MM.1S (cell line): Measurements from ENCODE around the gene UBE2M.

ENCODE experiments used
- DNase-seq: peaks from one replicate; pipeline ENCODE4 v3.0.0-alpha.2; 2015
- H2AFZ ChIP-seq: fragments of 300-600 bp; sonication (generic); 2 replicates; pipeline ENCODE4 v1.6.0; 2016; ENCODE audit warnings: antibody characterized with exemption, low read length
- H3F3A ChIP-seq: fragments of 300-600 bp; sonication (generic); 2 replicates; pipeline ENCODE4 v1.6.1; 2016; ENCODE audit warnings: mild to moderate bottlenecking, antibody characterized with exemption, low read length, moderate library complexity, mixed read lengths; ENCODE audit not compliant: insufficient read depth
- H3K27ac ChIP-seq: fragments of 300-600 bp; sonication (generic); 2 replicates; pipeline ENCODE4 v1.5.1; 2016; ENCODE audit warnings: mild to moderate bottlenecking, low read length
- H3K27me3 ChIP-seq: fragments of 300-600 bp; sonication (generic); replicated peaks from 2 replicates; pipeline ENCODE4 v1.6.0; 2016; ENCODE audit warnings: low read length; ENCODE audit not compliant: insufficient read depth
- H3K36me3 ChIP-seq: fragments of 300-600 bp; sonication (generic); replicated peaks from 2 replicates; pipeline ENCODE4 v1.6.1; 2016; ENCODE audit warnings: mild to moderate bottlenecking, low read length, mixed read lengths; ENCODE audit not compliant: insufficient read depth
- H3K4me1 ChIP-seq: fragments of 300-600 bp; sonication (generic); 2 replicates; pipeline ENCODE4 v1.6.1; 2016; ENCODE audit warnings: low read length, mixed read lengths
- H3K4me2 ChIP-seq: fragments of 300-600 bp; sonication (generic); 2 replicates; pipeline ENCODE4 v1.6.0; 2016; ENCODE audit warnings: low read depth, low read length
- H3K4me3 ChIP-seq: fragments of 300-600 bp; sonication (generic); 2 replicates; pipeline ENCODE4 v1.5.1; 2016; ENCODE audit warnings: low read length, mixed read lengths
- H3K79me2 ChIP-seq: fragments of 300-600 bp; sonication (generic); 2 replicates; pipeline ENCODE4 v1.6.1; 2016; ENCODE audit warnings: mixed run types, low read length, mixed read lengths
- H3K9ac ChIP-seq: fragments of 300-600 bp; sonication (generic); 2 replicates; pipeline ENCODE4 v1.6.1; 2016; ENCODE audit warnings: low read length, mixed read lengths
- H3K9me2 ChIP-seq: fragments of 300-600 bp; sonication (generic); replicated peaks from 2 replicates; pipeline ENCODE4 v1.6.1; 2016; ENCODE audit warnings: mild to moderate bottlenecking, low read length, mixed read lengths; ENCODE audit not compliant: insufficient read depth
- H3K9me3 ChIP-seq: fragments of 300-600 bp; sonication (generic); replicated peaks from 2 replicates; pipeline ENCODE4 v1.6.1; 2016; ENCODE audit warnings: mild to moderate bottlenecking, low read length, mixed read lengths; ENCODE audit not compliant: insufficient read depth
- H4K20me1 ChIP-seq: fragments of 300-600 bp; sonication (generic); 2 replicates; pipeline ENCODE4 v1.6.1; 2016; ENCODE audit warnings: mild to moderate bottlenecking, low read length, moderate library complexity, mixed read lengths; ENCODE audit not compliant: insufficient read depth
- CTCF ChIP-seq: fragments of 300-600 bp; sonication (generic); IDR thresholded peaks from 2 replicates; pipeline ENCODE4 v1.5.1; 2016; ENCODE audit warnings: antibody characterized with exemption, low read length, mixed read lengths
- EZH2 ChIP-seq: fragments of 300-600 bp; sonication (generic); optimal IDR thresholded peaks from 2 replicates; pipeline ENCODE3; 2017; ENCODE audit warnings: low read depth, mild to moderate bottlenecking, antibody characterized with exemption, low read length, mixed read lengths
- EZH2phosphoT487 ChIP-seq: fragments of 300-600 bp; sonication (generic); IDR thresholded peaks from 2 replicates; pipeline ENCODE4 v1.6.1; 2018; ENCODE audit warnings: antibody characterized with exemption, low read length

UBE2M gene

DNA sequence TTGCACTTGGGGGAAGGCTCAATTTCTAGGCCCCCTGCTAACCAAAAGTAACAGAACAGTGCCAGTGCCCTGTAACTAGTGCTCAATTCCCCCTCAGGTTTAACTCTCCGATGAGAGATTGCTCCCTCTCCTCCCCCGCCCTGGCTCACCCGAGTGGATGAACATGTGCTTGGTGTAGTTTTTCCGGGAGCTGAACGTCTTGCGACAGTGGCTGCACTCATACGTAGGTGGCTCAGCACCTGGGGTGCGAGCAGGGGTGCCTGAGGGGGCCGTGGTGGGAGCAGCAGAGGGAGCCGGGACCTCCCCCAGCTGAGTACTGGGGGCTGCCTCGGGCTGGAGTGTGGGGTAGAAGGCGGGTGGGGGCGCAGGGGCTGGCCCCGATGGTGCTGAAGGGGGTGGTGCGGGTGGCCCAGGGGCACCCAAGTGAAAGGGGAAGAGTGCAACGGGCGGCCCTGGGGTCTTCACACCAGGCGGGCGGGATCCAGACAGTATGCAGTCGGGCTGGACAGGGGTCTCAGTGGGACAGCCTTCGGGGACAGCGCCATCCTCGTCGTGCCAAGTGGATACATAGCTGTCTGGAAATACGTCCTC is 42.1 kb downstream of the UBE2M start:
- Histone ChIP-seq H4K20me1 (no peaks in the 10 kb centered on the region), H3K4me1 (peaks cover 5% of the 10 kb centered on the region; the same call in 1 of the 2 replicates), H3K9ac (no peak overlapping the region), H3K4me3 (no peak overlapping the region), H3K9me2 (no peaks in the 10 kb centered on the region), H2AFZ (no peak overlapping the region), H3K4me2 (no peak overlapping the region), H3K9me3 (no peaks in the 10 kb centered on the region), H3K27me3 (no peaks in the 10 kb centered on the region), H3K79me2 (peaks cover 13% of the 10 kb centered on the region), H3F3A (peaks cover 11% of the 10 kb centered on the region; the same call in 1 of the 2 replicates), H3K27ac (no peak overlapping the region), H3K36me3 (no peaks in the 10 kb centered on the region)
- no peak for DNase-seq
- TF ChIP-seq CTCF, result no peak
- TF ChIP-seq EZH2, result no peak
- TF ChIP-seq EZH2phosphoT487, result no peak

GRCh38 chr19:58515259-58515658 is 43.2 kb downstream of the UBE2M start:
- H4K20me1 ChIP-seq, result no peaks in the 10 kb centered on the region
- H3K36me3 ChIP-seq, result no peaks in the 10 kb centered on the region
- peaks cover 11% of the 10 kb centered on the region; the same call in 1 of the 2 replicates for H3F3A ChIP-seq
- H3K4me1 ChIP-seq, result peaks cover 5% of the 10 kb centered on the region; the same call in 1 of the 2 replicates
- H3K27me3 ChIP-seq, result no peaks in the 10 kb centered on the region
- no peak overlapping the region for H3K9ac ChIP-seq
- H3K4me2 ChIP-seq, result no peak overlapping the region
- no peak overlapping the region for H2AFZ ChIP-seq
- H3K79me2 ChIP-seq, result peaks cover 13% of the 10 kb centered on the region
- no peak overlapping the region for H3K27ac ChIP-seq
- H3K4me3 ChIP-seq, result no peak overlapping the region
- no peaks in the 10 kb centered on the region for H3K9me2 ChIP-seq
- DNase-seq, result no peak
- H3K9me3 ChIP-seq, result no peaks in the 10 kb centered on the region
- TF ChIP-seq CTCF, result no peak

GRCh38 chr19:58514564-58515022 is 43.8 kb downstream of the UBE2M start:
- no peaks in the 10 kb centered on the region for H3K27me3 ChIP-seq
- H3K4me3 ChIP-seq, result no peak overlapping the region; the same call in 1 of the 2 replicates
- no peaks in the 10 kb centered on the region for H3K36me3 ChIP-seq
- no peaks in the 10 kb centered on the region for H3K9me2 ChIP-seq
- H3K9ac ChIP-seq, result no peak overlapping the region
- H4K20me1 ChIP-seq, result no peaks in the 10 kb centered on the region
- peaks cover 5% of the 10 kb centered on the region; the same call in 1 of the 2 replicates for H3K4me1 ChIP-seq
- no peak overlapping the region for H3K4me2 ChIP-seq
- H3K27ac ChIP-seq, result no peak overlapping the region
- H2AFZ ChIP-seq, result no peak overlapping the region
- peaks cover 13% of the 10 kb centered on the region for H3K79me2 ChIP-seq
- no peak for DNase-seq
- TF ChIP-seq EZH2 (no peak), CTCF (no peak), EZH2phosphoT487 (no peak)
- no peaks in the 10 kb centered on the region for H3K9me3 ChIP-seq
- peaks cover 9% of the 10 kb centered on the region; the same call in 1 of the 2 replicates for H3F3A ChIP-seq
